ENCODE data around the gene POMC. TPM values are rescaled to one million over a fixed set of nuclear protein-coding genes. Genes with fewer than 3 reads are reported as not detected.

POMC gene
- total RNA-seq, 4 donors from 2014 or later: 12.8 to 36.4 (median 16.0) TPM

- TF ChIP-seq CTCF (IDR thresholded peaks at IDR 0.05): no peak
- ATAC-seq (ENCODE audit: low FRiP score): no peak
- DNase-seq (ENCODE audit: low spot score): no peak
Measured at GRCh38 chr2:25204190-25204838, 35.9 kb upstream of the POMC start.

DNA sequence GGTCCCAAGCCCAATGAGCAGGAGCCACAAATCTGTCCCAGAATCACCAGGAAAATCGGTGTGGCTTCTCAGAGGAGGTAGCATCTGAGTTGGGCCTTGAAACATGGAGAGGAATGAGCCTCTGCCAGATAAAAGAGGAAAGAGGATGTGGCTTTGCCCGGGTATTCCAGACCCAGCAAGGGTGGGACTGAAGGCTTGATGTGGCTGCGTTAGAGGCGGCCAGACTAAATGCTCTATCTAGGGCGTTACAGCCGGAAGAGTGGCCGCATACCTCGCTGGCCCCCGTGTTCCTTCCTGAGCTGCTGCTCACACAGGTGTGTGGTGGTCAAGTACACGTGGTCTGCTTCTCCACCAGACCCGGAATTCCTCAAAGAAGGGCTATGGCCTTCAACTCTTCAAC, 33.9 kb upstream of the POMC start:
- DNase-seq (ENCODE audit: low spot score) (no peak), ATAC-seq (ENCODE audit: low FRiP score) (no peak)
- TF ChIP-seq CTCF (IDR thresholded peaks at IDR 0.05): no peak

DNA sequence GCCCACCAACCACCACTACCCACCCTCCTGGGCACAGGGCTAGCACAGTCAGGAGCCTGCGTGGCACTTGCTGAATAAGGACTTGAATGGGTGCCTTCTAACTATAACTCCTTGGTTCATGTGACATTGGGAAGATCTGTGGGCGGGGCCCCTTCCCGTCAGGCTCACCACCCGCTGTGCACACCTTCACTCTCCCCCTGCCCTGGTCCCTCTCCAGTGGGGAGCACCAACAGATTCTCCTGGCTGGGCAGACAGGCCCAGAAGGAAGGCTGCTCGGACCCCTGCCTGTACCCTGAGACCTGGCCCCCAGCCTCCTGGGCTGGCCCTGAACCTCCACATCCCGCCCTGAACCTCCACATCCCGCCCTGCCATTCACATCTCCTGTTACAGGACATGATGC, 33.4 kb upstream of the POMC start:
- ATAC-seq (ENCODE audit: low FRiP score) (no peak), DNase-seq (ENCODE audit: low spot score) (no peak)
- TF ChIP-seq CTCF (IDR thresholded peaks at IDR 0.05): no peak

- DNase-seq (ENCODE audit: low spot score): no peak
- no peak for TF ChIP-seq CTCF (IDR thresholded peaks at IDR 0.05)
- ATAC-seq (ENCODE audit: low FRiP score): no peak
Measured at GRCh38 chr2:25201265-25201664, 32.9 kb upstream of the POMC start.

GRCh38 chr2:25198576-25198975, 30.2 kb upstream of the POMC start:
- no peak for ATAC-seq (ENCODE audit: low FRiP score)
- TF ChIP-seq CTCF (IDR thresholded peaks at IDR 0.05): no peak
- no peak for DNase-seq (ENCODE audit: low spot score)

- ATAC-seq (ENCODE audit: low FRiP score) (no peak), DNase-seq (ENCODE audit: low spot score) (no peak)
- TF ChIP-seq CTCF (IDR thresholded peaks at IDR 0.05): no peak
Measured at GRCh38 chr2:25198209-25198525, 29.8 kb upstream of the POMC start.

GRCh38 chr2:25197336-25198208, 29.2 kb upstream of the POMC start:
- no peak for TF ChIP-seq CTCF (IDR thresholded peaks at IDR 0.05)
- ATAC-seq (ENCODE audit: low FRiP score): no peak
- no peak for DNase-seq (ENCODE audit: low spot score)
